NCI-H1048 (cell line): ENCODE measurements around the gene ZBED4.

Experiments used
- DNase-seq: peaks from one replicate; lab custom pipeline; 2025; lab: John Stamatoyannopoulos, UW

The ZBED4 gene

DNA sequence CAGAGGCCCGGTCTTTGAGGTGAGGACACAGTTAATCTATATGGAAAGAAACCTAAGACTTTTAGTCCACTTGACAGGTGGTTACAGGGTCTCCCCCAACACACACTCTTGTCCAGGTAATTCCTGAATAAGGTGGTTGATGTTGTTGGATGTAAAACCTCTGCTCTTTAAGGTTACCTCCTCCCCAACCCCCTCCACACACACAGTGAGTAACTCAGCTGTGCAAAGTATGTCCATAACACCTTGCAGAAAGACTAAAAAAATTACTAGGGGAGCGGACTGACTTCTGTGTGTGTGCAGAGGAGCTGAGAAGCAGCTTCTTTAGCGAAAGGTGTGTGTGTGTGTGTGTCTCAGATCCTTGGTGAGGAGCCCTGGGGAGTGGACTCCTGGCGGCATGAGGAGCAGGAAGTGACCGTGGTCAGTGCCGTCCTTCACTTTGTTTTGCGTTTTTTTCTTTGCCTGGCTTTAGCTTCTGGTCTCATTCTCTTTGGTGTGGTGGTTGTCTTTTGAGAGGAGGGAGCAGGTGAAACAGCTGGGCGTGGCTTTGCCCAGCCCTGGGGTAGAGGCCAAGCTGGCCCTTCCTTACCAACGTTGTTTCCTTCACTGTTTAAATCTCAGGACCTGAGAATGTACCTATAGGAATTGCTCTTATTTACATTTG lies 1.7 kb downstream of the ZBED4 start:
- DNase-seq, result no peak

DNA sequence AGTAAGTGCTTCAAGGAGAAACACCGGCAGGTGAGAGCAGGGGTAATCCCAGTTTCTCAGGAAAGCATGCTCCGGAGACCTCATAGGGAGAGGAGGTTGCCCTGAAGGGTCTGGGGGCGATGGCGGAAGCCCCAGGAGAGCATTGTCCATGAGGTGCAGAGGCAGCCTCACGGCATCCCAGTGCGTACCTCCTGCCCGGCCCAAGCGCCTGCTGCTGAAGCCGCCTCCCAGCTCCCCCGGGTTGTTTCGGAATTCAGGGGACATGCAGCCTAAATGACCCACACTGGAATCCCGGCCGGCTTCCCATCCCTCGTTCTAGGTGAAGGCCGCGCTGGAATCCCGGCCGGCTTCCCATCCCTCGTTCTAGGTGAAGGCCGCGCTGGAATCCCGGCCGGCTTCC lies 2.7 kb downstream of the ZBED4 start:
- DNase-seq, result no peak

DNA sequence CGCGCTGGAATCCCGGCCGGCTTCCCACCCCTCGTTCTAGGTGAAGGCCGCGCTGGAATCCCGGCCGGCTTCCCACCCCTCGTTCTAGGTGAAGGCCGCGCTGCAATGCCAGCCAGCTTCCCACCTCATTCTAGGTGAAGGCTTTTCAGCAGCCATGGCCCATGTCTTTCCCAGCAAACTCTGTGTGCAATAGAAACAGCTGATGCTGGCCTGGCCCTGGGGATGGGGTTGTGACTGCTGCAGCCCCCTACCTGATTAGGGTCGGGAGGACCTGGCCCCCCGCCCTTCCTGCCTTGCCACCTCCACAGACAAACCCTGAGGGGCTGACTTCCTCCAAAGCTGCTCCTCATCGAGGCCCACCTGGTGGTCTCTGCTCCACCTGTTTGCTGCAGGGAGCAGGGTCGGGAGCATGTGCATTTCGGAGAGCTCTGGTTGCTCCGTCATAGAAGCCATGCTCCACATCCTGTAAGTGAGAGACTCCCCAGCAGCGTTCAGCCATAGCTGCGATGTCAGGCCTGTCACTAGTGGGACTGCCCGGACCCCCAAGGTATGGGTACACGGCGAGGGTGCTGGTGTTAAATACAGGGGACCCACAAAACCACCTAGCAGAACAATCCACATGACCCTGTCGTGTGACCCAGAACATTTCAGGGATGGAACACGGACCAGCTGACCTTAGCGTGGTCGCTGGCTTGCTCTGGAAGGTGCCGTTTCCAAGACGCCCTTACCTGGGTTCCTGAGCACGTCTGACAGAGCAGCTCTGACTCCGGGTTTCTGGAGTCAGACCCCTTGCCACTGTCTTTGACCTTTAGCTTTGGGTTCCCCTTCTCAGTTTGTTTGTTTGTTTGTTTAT lies 3.3 kb downstream of the ZBED4 start:
- DNase-seq, result no peak

DNA sequence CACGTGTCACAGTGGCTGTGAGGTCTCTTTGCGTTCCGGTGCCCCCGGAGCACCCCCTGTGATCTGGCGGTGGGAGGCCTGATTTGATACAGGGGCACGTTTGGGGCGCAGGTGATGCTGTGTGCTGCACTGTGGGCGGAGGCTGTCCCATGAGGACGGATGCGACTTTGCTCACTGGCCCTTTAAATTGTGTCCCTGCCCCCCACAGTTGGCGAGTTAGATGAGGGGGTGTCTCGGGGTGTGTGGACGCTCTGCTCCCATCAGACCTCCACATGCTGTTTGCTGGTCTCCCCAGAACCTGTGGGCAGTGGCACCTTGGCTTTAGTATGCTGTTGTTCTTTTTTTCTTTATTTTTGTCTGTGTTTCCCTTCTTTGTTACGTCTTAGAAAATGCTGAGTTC lies 5.2 kb downstream of the ZBED4 start:
- no peak for DNase-seq

DNA sequence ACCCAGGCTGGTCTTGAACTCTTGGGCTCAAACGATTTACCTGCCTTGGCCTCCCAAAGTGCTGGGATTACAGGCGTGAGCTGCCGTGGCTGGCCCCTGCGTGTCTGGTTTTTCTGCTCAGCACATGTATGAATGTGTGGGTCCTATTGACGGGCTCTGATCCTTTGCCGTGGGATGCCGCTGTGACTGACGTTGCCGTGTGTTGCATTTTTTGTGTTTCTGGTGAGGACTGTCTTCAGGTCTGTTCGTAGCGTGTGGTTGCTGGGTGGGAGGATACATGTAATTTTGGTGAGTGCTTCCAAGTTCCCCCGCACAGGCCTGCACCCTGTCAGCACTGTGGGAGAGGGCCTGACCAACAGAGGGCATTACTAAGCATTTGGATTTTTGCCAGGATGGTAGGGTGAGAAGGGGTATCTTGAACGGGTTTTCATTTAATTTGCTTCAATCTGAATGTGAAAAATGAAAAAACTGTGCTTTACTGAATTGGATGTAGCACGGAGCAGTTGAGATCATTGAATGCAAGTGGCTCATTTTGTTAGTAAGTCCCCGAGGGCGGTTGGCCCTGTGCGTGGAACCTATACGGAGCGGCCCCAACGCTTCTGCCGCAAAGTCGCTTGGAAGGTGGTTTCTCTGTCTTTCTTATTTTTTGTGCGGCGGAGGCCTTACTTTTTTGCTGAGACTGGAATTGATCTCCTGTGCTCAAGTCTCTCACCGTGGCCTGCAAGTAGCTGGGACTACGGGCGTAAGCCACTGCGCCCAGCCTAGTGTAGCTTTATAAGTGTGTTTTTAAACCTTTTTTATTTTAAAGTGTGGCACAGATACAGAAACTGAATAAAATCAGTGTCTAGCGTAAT lies 8.2 kb downstream of the ZBED4 start:
- DNase-seq, result no peak

DNA sequence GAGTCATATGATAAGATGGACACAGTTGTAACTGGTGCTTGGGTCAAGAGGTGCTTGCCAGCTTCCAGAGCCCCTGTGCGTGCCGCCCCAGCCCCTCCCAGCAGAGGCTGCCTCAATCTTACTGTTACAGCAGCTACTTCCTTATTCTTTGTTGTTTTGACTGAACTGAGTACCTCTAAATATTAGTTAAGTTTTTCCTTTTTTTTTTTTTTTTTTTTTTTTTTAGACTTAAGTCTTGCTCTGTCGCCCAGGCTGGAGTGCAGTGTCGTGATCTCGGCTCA lies 8.8 kb downstream of the ZBED4 start:
- DNase-seq, result no peak

DNA sequence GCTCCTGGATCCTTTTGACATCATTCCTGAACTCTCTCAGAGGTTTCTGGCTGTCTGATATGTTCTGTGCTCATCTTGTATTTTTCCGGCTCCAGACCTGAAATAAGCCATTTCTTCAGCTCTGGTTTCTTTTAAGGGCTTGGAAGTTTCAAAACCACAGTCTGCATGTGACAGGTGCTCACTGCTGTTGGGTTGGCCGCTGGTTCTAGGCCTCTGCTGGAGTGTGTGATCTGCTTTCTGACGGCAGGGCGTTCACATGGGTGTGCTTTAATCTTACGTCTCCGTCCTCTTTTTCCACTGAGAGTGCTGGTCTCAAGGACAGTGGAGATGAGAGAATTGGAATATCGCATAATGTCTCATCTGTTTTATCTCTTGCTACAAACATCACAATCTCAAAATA lies 10.3 kb downstream of the ZBED4 start:
- no peak for DNase-seq

DNA sequence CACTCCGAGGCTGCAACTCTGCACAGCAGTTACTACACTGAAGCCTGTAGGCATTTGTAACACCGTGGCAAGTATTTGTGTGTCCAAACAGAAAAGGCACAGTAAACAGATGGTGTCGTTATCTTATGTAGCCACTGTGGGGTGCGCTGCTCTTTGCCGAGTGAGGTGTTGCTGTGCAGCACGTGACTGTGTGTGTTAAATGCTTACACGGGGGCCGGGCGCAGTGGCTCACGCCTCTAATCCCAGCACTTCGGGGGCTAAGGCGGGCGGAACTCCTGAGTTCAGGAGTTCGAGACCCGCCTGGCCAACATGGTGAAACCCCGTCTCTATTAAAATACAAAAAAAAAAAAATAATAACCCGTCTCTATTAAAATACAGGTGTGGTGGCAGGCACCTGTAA lies 11.5 kb downstream of the ZBED4 start:
- no peak for DNase-seq

DNA sequence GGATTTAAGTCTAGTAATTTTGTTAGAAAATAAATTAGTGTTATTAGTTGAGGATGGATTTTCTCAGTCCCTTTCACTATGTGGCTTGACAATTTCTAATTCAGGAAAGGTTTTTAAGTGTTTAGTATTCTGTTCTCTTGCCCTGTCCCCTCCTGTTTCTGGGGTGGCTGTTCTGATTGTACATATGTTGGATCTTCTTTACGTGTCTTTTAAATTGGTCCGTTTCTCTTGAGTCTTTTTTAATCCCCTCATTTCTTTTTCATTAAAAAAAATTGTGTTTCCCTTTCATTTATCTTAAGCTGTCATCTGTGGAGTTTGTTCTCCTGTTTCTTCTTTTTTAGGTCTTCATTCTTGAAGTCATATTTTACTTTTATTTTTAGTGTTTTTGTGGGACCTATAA lies 12.5 kb downstream of the ZBED4 start:
- no peak for DNase-seq

DNA sequence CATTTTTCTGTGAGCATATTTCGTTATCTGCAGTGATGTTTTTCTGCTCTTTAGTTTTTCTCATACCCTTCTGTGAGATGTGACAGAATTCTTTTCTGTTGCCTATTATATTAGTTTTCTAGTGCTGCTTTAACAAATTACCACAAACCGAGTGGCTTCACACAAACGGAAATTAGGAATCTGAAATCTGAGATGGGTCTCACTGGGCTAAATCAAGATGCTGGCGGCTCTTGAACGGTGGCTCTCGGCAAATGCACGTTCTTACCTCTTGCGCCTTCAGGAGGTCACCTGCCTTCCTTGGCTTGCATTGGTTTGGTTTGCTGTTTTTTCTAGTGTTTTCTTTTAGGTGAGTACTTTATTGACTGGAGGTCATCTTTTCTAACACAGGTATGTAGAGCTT lies 13.0 kb downstream of the ZBED4 start:
- no peak for DNase-seq

DNA sequence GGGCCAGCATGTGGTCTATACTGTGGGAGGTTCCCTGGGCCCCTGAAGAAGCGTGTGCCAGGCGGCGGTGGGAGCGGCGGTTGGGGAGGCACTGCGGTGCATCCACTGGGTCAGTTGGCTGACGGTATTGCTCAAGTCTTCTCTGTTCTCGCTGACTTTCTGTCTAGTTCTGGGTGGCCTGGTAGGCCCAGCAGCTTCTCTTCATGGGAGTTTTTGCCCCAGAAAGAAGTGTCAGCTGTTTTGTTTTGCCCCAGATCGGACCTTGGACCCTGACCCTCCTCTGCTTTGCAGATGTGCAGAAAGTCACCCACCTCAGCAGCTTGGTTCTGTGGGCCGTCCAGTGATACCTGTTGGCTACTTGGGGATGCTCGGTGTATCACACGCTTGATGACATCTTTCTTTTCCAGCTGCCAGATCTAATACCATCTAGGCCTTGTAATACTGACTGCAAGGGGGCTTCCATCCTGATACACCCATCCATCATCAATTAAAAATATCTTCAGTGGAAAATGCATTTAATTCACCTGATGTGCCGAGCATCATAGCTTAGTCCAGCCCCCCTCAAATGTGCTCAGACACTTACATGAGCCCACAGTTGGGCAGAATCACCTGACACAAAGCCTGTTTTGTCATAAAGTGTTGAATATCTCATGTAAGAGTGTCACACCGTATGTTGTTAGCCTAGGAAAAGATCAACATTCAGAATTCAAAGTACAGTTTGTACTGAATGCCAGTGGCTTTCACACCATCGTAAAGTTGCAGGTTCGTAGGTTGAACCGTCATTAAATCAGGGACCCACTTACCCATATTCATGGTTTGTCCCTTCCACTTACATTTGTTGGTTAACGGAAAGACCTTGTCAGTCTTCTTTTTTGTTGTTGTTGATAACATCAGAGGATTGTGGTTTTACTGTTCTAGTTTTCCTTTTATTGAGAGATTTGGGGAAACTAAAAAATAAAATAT lies 13.9 kb downstream of the ZBED4 start:
- no peak for DNase-seq

DNA sequence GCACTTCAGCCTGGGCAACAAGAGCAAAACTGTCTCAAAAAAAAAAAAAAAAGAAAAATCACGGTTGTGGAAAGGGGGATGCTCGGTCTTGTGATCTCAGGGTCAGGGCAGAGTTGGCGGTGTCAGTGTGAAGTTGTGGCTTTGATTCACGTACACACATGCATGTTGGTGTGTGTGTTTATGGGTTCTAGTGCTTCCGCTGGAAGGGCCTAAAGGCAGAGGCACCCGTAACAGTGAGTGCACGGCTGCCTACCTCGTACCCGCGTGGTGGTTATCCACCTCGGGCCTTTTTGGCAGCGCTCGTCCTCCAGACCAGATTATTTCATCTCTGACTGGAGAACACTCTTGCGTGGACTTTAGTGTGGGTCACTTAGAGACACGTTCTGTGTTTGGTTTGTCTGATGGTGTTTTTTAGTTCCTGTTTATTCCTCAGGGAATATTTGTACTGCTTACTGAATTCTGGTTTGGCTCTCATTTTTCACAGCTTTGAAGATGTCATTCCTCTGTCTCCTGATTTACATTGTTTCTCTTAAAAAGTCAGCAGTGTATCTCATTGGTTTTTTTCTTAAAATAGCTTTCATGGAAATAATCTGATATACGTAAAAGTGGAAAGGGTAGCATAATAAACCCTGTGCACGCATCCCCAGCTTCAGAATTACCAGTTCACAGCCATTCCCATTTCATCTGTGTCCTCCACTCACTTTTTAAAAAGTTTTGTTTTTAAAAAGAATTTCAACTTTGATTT lies 15.6 kb downstream of the ZBED4 start:
- no peak for DNase-seq

DNA sequence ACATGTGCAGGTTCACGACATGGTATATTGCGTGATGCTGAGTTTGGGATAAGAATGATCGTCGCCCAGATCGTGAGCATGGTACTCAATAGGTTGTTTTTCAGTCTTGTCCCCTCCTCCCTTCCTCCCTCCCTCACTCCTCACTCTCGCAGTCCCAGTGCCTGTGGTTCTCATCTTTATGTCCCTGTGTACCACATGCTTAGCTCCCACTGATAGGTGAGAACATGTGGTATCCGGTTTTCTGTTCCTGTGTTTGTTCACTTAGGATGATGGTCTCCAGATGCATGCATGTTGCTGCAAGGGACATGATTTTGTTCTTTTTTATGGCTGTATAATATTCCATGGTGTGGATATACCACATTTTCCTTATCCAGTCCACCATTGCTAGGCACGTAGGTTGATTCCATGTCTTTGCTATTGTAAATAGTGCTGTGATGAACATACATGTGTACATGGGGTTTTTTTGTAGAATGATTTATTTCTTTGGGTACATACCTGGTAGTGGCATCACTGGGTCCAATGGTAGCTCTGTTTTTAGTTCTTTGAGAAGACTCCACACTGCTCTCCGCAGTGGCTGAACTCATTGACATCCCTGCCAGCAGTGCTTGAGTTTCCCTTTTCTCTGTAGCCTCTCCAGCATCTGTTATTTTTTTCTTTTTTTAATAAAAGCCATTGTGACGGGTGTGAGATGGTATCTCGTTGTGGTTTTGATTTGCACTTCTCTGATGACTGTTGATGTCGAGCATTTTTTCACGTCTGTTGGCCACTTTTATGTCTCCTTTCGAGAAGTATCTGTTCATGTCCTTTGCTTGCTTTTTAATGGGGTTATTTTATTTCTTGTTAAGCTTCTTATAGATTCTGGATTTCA lies 16.4 kb downstream of the ZBED4 start:
- no peak for DNase-seq

DNA sequence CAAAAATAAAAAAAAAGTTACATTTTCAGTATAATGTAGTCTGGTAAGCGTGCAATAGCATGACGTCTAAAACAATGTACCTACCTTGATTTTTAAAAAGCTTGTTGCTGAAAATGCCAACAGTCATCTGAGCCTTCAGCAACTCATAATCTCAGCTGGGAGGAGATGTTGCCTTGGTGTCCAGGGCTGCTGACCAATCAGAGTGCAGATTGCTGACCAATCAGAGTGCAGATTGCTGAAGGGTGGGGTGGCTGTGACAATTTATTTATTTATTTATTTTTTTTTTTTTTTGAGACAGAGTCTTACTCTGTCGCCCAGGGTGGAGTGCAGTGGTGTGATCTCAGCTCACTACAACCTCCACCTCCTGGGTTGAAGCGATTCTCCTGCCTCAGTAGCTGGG lies 17.8 kb downstream of the ZBED4 start:
- DNase-seq, result no peak

DNA sequence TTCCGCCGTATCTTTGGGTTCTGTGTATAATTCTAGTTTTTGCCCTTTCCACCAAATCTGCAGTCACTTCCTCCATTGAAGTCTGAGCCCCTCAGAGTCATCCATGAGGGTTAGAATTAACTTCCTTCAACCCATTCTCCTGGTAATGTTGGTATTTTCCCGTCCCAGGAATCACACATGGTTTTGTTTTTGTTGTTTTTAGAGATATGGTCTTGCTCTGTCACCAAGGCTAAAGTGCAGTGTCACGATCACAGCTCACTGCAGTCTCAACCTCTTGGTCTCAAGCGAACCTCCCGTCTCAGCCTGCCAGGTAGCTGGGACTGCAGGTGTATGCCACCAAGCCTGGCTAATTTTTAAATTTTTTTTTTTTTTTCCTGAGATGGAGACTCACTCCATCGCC lies 18.7 kb downstream of the ZBED4 start:
- DNase-seq, result no peak

DNA sequence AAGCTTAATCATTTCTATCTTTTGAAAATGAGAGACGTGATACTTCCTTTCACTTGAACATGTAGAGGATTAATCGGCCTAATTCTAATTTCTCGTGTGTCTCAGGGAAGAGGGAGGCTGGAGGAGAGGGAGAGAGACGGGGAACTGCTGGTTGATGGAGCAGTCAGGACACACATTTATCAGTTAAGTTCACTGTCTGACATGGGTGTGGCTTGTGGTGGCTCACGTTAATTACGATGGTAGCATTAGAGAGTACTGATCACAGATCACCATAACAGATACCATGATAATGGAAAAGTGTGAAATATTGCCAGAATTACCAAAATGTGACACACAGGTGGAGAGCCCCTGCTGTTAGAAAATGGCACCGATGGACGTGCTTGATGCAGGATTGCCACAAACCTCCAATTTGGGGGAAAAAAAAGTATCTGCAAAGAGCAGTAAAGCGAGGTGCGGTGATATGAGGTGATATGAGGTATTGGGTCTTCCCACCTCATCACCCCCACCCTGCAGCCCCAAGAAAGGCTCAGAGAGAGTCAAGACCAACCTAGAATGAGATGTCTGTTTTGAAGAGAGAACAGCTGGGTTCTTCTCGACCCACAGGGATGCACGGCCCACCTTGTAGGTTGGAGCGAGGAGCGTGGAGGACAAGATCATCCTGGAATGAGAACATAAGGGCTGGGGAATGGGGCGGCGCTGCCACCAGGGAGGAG lies 19.7 kb downstream of the ZBED4 start:
- DNase-seq, result no peak

DNA sequence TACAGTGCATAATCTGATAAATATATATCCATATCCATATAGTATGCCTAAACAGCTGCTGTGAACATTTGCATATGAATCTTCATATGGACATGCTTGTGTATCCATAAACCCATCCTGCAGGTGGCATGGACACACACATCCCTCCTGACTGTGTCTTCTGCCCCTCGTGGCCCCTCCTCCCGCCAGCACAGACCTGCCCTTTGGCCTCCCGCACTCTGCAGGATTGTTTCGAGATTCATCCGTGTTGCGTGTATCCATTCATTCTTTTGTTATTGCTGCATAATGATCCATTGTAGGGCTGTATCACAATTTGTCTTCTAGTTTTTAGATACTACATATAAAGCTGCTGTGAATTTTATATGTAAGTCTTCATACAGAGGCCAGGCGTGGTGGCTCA lies 24.0 kb downstream of the ZBED4 start:
- no peak for DNase-seq

DNA sequence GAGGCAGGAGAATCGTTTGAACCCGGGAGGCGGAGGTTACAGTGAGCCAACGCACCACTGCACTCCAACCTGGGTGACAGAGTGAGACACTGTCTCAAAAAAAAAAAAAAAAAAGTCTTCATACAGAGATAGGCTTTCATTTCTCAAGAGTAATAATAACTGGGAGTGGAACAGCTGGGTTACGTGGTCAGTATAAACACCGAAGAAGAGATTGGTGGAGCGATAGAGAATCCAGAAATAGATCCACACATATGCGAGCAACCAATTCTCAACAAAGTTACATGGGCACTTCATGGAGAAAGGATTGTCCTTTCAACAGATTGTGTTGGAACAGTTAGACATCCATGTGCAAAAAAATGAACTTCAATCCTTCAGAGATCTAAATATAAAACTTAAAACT lies 24.6 kb downstream of the ZBED4 start:
- no peak for DNase-seq

DNA sequence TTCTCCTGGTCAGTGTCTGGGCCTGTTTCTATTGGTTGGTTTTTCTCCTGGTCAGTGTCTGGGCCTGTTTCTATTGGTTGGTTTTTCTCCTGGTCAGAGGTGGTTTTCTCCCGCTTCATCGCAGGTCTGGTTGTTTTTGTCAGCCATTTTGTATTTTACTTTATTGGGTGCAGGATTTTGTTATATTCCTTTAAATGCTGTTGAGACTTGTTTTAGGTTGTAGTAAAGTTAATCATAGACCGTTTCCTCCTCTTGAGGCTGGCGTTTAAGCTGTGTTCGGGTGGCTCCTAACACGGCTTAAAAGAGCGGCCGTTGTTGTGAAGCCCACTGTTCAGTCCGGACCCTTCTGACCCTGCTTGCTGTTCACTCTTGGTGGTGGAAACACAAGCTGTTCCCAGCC lies 26.2 kb downstream of the ZBED4 start:
- no peak for DNase-seq

DNA sequence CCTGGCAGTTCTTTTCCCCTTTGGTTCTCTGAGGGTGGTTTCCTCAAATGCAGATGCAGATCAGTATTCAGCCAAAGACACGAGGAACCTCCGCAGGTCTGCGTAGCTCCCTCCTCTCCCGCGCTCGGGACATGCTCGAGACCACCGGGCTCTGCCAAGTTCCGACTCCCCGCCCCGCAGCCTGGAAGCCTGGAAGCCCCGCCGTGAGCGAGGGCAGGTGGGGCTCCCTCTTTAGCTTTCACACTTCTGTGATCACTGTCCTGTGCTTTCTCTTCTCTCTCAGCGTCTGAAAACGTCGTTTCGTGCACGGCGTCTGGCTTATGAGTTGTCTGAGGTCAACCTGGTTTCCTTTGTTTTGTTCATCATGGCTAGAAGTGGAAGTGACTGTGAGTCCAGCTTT lies 26.6 kb downstream of the ZBED4 start:
- DNase-seq, result no peak
